T-helper 2 cell treated with Interferon-gamma antibody and Interleukin-4, amounts not matched to agents 5 μg/mL and 100 μg/mL, for 36 hours (primary cell): ENCODE data around the gene FAM163B.

Source experiments
- DNase-seq: peaks from one replicate; pipeline ENCODE4 v3.0.0; 2021; ENCODE audit warnings: low spot score
- H3K27ac Mint-ChIP-seq: one replicate; pipeline ENCODE4 v1.8.0; 2021; ENCODE audit warnings: mild to moderate bottlenecking, mixed read lengths
- H3K27me3 Mint-ChIP-seq: one replicate; pipeline ENCODE4 v1.8.0; 2021; ENCODE audit warnings: low read depth, mixed read lengths
- H3K36me3 Mint-ChIP-seq: one replicate; pipeline ENCODE4 v1.8.0; 2021; ENCODE audit warnings: low read depth, mixed read lengths
- H3K4me1 Mint-ChIP-seq: one replicate; pipeline ENCODE4 v1.8.0; 2021; ENCODE audit warnings: low read depth, mixed read lengths
- H3K4me3 Mint-ChIP-seq: one replicate; pipeline ENCODE4 v1.8.0; 2022; ENCODE audit warnings: mild to moderate bottlenecking, moderate library complexity, mixed read lengths
- H3K9me3 Mint-ChIP-seq: one replicate; pipeline ENCODE4 v1.8.0; 2021; ENCODE audit warnings: mixed read lengths

The FAM163B gene

DNA sequence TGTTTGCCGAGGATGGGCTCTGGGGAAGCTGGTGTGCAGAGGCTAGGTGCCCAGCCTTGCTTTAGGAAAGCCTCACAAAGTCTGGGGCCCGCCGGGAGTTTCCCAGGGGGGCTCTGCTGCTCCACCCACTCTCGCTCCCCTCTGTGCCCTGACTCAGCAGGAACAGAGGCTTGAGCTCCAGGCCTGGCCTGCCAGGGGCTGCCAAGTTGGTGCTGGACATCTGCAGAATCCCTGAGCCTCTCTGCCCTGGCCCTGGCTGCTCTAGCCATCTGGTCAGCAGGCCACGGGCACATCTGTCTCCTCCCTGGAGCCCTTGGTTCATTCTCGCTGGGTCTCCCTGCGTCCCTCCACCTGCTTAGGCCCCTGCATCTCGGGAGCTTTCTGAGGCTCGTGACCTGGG, 75.3 kb downstream of the FAM163B start:
- Mint-ChIP-seq H3K9me3 (no peaks in the 10 kb centered on the region), H3K36me3 (no peaks in the 10 kb centered on the region), H3K4me1 (no peaks in the 10 kb centered on the region), H3K27me3 (peaks cover 17% of the 10 kb centered on the region), H3K27ac (no peak overlapping the region), H3K4me3 (no peak overlapping the region)
- no peak for DNase-seq

DNA sequence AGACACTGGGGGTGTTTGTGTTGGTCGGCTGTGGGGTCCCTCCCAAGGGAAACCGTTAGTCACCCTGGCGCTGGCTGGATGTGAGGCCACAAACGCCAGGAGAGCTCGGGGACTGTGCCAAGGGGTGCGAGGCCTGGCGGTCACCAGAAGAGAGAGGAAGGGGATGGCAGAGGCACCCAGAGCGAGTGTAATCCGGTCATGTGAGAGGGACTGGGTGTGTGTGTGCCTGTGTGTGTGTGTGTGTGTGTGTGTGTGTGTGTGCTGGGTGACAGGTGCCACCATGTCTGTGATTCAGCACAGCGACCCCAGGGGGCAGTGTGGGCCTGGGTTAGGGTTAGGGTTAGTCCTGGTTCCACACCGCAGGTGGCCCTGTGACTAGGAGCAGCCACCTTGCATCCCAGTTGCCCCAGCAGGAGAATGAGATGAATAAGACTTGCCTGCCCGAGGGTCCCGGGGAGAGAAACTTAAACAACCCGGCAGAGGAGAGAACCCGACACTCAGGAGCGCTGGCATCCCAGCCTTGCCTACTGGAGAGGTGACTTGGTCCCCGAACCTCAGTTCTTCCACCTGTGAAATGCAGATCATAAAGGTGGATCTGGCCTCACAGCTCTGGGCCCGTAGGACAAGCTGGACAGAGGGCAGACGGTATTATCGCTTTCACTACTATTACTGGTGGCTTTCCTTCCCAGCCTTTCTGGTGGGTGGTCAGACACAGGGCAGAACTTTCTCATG, 76.1 kb downstream of the FAM163B start:
- peak; percentile 25 for DNase-seq
- no peaks in the 10 kb centered on the region for H3K4me1 Mint-ChIP-seq
- peaks cover 17% of the 10 kb centered on the region for H3K27me3 Mint-ChIP-seq
- H3K4me3 Mint-ChIP-seq, result no peak overlapping the region
- no peaks in the 10 kb centered on the region for H3K9me3 Mint-ChIP-seq
- H3K36me3 Mint-ChIP-seq, result no peaks in the 10 kb centered on the region
- no peak overlapping the region for H3K27ac Mint-ChIP-seq

- Mint-ChIP-seq H3K36me3 (no peaks in the 10 kb centered on the region), H3K4me1 (no peaks in the 10 kb centered on the region), H3K4me3 (no peak overlapping the region), H3K27ac (no peak overlapping the region), H3K9me3 (no peaks in the 10 kb centered on the region), H3K27me3 (peaks cover 17% of the 10 kb centered on the region)
- no peak for DNase-seq
Observed at GRCh38 chr9:133531293-133531692, 77.9 kb downstream of the FAM163B start.

- Mint-ChIP-seq H3K36me3 (no peaks in the 10 kb centered on the region), H3K27me3 (peaks cover 14% of the 10 kb centered on the region), H3K9me3 (no peaks in the 10 kb centered on the region), H3K27ac (no peak overlapping the region), H3K4me3 (no peak overlapping the region), H3K4me1 (no peaks in the 10 kb centered on the region)
- DNase-seq, result no peak
Observed at GRCh38 chr9:133529874-133530273, 79.3 kb downstream of the FAM163B start.

DNA sequence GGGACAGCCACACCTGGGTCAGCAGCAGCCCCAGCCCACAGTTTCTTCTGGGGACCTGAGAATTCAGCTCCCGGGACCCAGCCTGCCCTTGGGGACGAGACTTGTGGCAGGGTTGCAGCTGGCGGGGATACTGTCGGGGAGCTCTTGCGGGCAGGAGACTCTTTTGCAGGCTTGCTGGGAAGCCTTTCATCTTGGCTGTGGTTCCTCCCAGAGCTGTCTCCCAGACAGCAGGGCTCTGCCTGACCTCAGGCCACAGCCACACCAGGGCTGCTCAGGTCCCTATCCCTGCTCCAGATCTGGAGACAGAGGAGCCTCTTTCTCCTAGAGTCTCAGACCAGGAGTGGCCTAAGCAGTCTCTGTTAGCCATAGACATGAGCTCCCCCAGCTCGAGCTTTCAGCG, 79.7 kb downstream of the FAM163B start:
- Mint-ChIP-seq H3K9me3 (no peaks in the 10 kb centered on the region), H3K4me3 (no peak overlapping the region), H3K27me3 (peaks cover 14% of the 10 kb centered on the region), H3K27ac (no peak overlapping the region), H3K36me3 (no peaks in the 10 kb centered on the region), H3K4me1 (no peaks in the 10 kb centered on the region)
- DNase-seq, result no peak

- DNase-seq, result no peak
- no peaks in the 10 kb centered on the region for H3K36me3 Mint-ChIP-seq
- no peaks in the 10 kb centered on the region for H3K4me1 Mint-ChIP-seq
- no peak overlapping the region for H3K27ac Mint-ChIP-seq
- H3K4me3 Mint-ChIP-seq, result no peak overlapping the region
- H3K27me3 Mint-ChIP-seq, result peaks cover 12% of the 10 kb centered on the region
- H3K9me3 Mint-ChIP-seq, result no peaks in the 10 kb centered on the region
Observed at GRCh38 chr9:133528876-133529241, 80.3 kb downstream of the FAM163B start.

DNA sequence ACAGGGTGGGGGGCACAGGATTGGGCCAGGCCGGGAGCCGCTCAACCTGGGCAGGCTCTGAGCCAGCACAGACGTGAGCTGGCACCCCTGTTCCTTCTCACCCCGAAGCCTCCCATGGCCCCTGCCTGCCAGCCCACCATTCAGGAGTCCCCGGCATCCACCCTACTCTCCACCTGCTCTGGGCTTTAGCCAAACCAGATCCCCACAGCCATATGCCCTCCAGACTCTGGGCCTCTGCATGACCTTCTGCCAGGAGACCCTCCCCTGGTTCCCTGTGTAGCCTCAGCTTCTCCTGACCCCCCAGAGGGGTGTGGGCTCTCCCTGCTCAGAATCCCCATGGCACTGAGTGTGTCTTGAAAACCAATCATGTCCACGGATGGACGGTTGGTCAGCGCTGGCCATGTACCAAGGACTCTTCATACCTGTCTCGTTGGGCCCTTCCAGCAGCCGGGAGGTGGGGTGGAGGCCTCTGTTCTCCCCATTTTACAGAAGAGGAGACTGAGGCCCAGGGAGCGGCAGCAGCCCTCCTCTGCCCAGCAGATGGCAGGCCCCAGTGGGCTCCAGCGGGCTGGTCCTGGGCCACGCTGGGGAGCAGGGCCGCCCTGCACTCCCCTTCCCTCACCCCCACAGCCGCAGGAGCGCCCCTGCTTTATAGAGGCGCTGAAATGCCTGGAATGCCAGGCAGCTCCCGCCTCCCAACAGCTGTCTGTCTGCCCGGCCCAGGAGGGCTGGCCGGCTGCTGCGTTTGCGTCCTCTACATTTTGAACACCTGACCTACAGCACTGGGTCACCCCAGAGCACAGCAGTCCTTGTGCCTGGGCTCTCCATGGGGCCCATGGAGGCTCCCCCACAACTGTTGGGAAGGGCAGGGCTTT, 81.0 kb downstream of the FAM163B start:
- Mint-ChIP-seq H3K27ac (no peak overlapping the region), H3K9me3 (no peaks in the 10 kb centered on the region)

DNA sequence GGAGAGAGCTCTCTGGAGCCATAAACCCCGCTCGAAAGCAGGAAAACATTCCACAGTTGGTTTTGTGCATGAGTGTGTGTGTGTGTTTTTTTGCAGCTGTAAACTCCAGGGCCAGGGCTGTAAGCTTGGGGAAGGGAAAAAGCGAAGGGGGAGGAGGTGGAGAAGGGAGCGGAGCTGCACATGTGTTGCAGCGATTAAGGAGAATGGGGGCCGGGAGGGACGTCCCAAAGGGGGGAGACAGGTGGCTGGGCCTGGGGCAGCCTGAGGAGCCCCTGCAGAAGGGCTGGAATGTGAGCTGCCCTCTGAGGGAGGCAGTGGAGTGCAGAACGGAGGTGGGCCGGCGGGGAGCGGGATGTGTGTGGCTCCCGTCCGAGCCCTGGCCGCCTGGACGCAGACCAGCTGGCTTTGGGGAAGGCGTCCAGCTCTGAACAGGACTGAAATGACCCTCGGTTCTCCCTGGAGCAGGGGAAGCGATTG, 81.7 kb downstream of the FAM163B start:
- no peak for DNase-seq
- H3K4me3 Mint-ChIP-seq, result no peak overlapping the region
- H3K27me3 Mint-ChIP-seq, result no peaks in the 10 kb centered on the region
- no peaks in the 10 kb centered on the region for H3K36me3 Mint-ChIP-seq
- no peaks in the 10 kb centered on the region for H3K9me3 Mint-ChIP-seq
- H3K27ac Mint-ChIP-seq, result no peak overlapping the region
- H3K4me1 Mint-ChIP-seq, result no peaks in the 10 kb centered on the region

More for the DNA sequence above, 81.0 kb downstream of the FAM163B start:
- no peaks in the 10 kb centered on the region for H3K36me3 Mint-ChIP-seq
- peaks cover 7% of the 10 kb centered on the region for H3K27me3 Mint-ChIP-seq
- no peak for DNase-seq
- H3K4me1 Mint-ChIP-seq, result no peaks in the 10 kb centered on the region
- H3K4me3 Mint-ChIP-seq, result no peak overlapping the region
